ENCODE data around the gene GPC6.

Gene GPC6

DNA sequence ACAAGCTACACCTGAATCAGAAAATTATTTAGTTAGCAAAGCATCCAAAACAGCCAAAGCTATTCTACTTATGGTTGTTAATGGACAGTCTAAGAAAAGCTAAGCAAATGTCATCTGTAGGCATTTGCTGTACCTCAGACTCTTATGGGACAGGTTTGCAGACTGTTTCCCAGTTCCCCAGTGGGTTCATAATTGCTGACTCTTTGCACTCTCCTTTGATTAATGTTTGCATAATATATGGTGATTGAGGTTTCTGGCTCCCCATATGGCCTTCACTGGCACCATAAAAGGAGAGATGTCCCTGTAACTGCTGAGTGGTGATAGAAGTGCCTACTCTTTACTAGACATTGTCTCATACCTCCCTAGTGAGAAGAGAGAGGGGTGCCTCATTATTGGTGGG is 142.1 kb downstream of the GPC6 start:
- DNase-seq (ENCODE audit: low read depth in 2 of 2): no peak

DNA sequence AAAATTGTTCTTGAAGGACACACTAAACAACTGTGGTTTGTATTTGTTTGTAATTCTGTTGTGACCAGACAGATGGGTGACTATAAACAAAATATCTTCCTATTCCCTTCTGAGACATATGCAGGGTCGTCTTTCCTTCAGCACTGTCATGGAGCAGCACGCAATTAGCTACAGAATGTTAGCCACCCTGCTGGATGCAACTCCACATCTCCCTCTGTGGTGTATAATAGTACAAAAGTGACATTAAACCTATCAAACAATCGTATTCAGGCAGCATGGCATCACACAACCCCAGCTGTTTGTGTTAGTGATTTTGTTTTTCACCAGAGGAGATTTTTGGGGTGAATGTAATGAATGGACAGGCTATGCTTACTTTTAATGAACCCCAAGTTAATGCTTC is 146.2 kb downstream of the GPC6 start:
- DNase-seq (ENCODE audit: low read depth in 2 of 2): no peak

DNA sequence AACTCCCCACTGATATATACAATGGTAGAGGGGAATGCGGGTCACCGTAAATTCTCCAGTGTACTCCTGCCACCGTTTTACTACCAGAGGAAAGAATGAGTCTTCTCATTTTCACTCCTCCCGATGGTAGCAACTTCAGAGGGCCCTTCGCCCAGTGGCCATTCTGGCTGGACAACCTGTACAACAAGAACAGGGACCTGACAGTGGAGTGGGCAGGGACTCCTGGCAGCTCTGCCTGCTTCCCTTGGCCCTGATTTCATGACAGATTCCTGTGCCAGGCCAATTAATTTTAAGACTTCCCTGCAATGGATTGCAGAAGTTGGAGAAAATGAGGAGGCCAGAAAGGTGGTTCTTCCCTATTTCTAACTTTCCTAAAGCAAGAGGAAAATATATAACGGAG is 148.9 kb downstream of the GPC6 start:
- no peak for DNase-seq (ENCODE audit: low read depth in 2 of 2)

DNA sequence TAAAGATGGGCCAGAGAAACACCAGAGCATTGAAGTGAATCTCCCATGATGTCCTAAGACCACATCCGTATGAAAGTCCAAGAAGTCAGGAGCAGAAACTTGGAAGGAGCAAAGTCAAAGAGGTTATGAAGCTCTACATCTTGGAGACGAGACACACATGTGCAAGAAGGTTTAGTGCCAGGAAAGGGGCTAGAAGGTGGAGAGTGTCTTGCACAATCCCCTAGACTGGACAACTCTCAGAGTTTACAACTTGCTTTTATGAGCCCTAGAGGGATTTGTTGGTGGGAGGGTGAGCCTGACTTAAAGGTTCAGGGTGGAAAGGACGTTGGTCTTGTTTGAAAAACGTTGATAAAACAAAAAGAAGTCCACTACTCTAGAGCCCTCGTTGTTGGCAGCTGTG is 150.6 kb downstream of the GPC6 start:
- no peak for DNase-seq (ENCODE audit: low read depth in 2 of 2)

- no peak for DNase-seq (ENCODE audit: low read depth in 2 of 2)
Measured at GRCh38 chr13:93378184-93378583, 151.6 kb downstream of the GPC6 start.

DNA sequence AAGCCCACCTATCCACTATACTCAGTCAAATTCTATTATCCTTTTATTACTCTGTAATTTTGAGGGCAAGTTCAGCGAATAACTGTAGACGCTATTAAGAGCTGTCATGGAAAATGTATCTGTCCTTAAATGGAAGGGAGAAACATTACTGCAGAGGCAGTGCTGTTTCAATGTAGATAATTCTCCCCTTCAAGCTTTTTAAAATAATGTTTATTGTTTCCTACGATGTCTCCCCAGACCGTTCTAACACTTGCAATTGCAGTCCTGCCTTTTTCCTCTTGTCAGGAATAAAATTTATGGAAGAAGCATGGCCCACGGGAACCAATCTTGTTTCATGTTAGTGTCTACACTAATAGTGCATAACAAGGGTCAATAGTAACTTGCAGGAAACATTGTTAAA is 159.5 kb downstream of the GPC6 start:
- no peak for DNase-seq (ENCODE audit: low read depth in 2 of 2)

GRCh38 chr13:93388701-93389100 is 162.1 kb downstream of the GPC6 start:
- peak in 1 of 2 experiments; percentile 9 for DNase-seq (ENCODE audit: low read depth in 2 of 2)

- no peak for DNase-seq (ENCODE audit: low read depth in 2 of 2)
Measured at GRCh38 chr13:93397619-93398018, 171.0 kb downstream of the GPC6 start.

GRCh38 chr13:93398167-93399035 is 171.8 kb downstream of the GPC6 start:
- peak in 1 of 2 experiments; percentile 22 for DNase-seq (ENCODE audit: low read depth in 2 of 2)

DNA sequence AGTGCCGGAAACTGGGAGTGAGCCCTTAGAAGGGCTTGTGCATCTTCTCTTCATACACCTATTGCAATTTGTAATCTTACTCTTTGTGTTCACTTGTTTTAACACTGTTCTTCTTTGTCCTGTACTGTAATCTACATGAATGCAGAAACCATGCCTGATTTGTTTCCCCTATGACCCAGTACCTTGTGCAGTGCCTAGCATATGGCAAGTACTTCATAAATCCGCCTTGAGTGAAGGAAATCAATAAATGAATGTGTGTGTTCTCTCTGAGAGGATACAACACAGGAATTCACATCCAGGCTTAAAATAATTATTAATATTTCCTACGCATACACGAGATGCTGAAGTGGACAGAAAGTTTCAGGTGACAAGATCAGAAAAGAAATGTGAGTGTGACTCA is 172.6 kb downstream of the GPC6 start:
- DNase-seq (ENCODE audit: low read depth in 2 of 2): no peak

- DNase-seq (ENCODE audit: low read depth in 2 of 2): no peak
Measured at GRCh38 chr13:93406136-93406535, 179.5 kb downstream of the GPC6 start.

- DNase-seq (ENCODE audit: low read depth in 2 of 2): no peak
Measured at GRCh38 chr13:93407551-93407950, 180.9 kb downstream of the GPC6 start.

DNA sequence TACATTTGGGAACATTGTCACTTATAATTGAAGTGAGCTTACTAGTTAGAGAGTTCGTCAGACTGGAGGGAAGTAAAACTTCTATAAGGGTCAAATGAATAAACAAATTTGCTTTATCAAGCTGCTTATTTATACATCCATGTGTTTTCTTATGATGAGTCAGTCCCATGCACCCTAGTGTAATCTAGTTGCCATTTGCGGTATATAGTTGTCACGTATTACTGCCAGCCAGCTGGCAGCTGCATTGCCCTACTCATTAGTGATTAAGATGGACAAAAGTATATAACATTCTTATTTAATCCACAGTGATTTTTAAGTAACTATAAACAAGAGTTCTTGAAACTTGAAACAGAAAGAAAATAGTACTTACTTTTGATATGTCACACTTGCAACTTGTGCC is 182.4 kb downstream of the GPC6 start:
- no peak for DNase-seq (ENCODE audit: low read depth in 2 of 2)

DNA sequence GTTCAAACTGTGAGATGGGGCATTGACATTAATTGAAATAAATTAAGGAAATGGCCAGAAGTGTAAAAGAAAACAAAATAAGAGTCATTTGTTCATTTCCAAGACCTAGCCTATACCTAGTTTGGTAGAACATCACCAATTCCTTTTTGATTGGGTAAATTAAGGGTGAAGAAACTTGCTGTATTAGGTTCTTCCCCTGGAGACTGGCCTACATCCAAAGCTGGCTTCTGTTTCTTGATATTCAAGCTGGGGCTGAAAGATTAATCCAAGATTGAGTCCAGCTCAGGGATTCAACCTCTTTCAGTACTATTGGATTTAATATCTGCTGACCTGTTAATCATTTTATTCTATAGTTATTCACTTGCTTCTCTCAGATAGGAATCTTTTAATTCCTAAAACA is 183.2 kb downstream of the GPC6 start:
- no peak for DNase-seq (ENCODE audit: low read depth in 2 of 2)

DNA sequence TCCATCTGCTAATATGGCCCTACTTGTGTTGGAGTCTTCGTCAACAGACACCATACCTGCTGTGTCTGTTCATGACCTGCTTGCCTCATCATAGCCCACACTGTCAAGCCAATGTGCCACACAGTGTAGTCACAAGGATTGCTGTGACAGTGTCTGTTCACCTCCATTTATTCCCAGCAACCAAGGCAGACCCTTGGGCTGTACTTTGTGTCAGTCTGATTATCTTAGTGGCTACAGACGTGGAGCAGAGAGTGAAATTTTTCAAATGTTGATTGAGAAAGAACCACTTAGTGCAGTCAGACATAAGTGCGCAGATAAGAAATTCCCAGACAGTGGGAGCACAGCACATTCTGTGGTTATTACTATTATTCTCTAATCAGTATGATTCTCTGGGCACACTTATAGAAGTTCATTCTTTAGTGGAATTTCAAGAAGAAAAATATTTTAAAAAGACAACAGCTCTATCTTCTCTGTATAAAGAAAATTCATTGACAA is 184.6 kb downstream of the GPC6 start:
- DNase-seq (ENCODE audit: low read depth in 2 of 2): no peak

GRCh38 chr13:93412676-93413075 is 186.1 kb downstream of the GPC6 start:
- no peak for DNase-seq (ENCODE audit: low read depth in 2 of 2)

DNA sequence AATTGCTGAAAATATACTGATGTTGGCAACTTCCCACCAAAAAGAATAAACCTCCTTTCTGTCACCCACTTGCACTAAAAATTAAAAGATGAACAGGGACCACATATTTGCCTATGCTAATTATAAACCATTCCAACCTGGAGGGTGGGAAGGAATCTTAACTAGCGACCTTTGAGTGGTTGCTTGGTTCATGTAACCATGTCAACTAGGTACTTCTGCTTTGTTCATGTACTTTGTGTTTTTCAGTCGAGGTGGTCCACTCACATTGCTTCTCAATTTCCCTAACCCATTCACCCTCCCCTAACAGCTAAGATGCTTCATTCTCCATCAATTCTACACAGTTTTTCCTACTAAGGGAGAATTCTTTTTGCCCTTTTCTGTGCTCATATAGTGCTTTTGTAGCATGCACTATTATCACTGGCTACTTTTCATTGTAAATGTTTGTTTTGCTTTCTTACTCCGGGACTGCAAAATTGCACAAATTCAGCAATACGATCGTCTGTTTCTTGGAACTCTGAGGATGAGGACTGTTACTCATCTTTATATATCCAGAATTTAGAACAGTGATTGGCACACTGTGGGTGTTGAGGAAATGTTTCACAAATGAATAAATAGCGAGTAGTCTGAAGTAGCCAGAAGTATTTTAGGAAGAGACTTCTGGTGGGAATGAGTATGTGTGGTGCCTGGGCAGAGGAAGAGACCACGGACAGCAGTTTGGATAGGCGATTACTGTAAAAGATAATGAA is 187.5 kb downstream of the GPC6 start:
- no peak for DNase-seq (ENCODE audit: low read depth in 2 of 2)

DNA sequence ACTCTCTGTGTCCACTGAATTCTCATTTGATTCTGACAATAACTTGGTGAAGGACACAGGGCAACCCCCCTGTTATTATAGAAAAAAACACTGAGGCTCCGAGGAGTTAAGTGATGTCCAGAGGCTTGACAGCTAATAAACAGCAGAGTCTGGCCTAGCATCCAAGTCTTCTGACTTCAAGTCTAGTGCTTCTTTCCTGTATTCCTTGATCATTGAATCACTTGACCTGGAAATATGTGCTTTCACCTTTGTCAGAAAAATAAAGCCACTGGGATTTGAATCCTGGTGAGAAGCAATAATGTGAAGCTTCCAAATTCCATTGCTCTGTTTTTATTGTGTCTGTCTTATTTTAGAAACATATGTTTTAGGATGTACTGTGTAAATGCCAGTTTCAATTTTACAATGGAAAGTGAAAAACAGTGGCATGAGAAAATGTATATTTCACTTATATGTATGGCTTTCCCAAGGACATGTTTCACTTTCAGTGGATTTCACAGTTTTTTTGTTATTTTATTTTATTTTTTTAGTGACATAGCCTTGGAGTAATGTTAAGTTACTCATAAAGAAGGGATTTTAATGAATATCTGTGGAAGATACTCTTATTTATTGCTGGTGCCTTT is 190.2 kb downstream of the GPC6 start:
- no peak for DNase-seq (ENCODE audit: low read depth in 2 of 2)

- no peak for DNase-seq (ENCODE audit: low read depth in 2 of 2)
Measured at GRCh38 chr13:93418398-93418797, 191.8 kb downstream of the GPC6 start.

- no peak for DNase-seq (ENCODE audit: low read depth in 2 of 2)
Measured at GRCh38 chr13:93420206-93420605, 193.6 kb downstream of the GPC6 start.

DNA sequence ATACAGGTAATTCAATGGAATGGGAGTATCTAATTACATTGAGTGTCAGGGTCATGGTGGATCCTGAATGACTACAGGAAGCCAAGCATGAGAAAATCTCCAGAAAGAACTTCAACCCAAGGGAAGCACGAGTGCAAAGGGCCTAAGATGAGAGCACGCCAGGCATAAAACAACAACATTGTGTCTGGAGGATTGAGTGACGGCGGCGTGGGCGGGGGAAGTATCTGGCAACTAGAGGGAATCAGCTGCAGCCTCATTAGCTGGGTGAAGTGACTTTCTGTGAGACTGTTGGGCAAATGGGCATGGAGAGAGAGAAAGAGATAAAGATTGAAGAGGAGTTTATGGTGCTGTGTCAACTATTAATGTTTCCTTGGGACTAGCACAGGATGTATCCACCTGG is 194.3 kb downstream of the GPC6 start:
- no peak for DNase-seq (ENCODE audit: low read depth in 2 of 2)

GRCh38 chr13:93422980-93423543 is 196.5 kb downstream of the GPC6 start:
- no peak for DNase-seq (ENCODE audit: low read depth in 2 of 2)

Measured in fibroblast of skin of left quadriceps (primary cell).